PC-9 (cell line): Measurements from ENCODE around the gene ROBO1. TPM values are rescaled to one million over a fixed set of nuclear protein-coding genes. Genes with fewer than 3 reads are reported as not detected.
"Not testable (repeated sequence)": the region's sequence is repeated elsewhere in the genome, so short reads cannot be mapped to it uniquely, and the experiment has no call there.

ENCODE experiments used
- BruUV-seq: library from RNA; stranded (reverse); fragments of 400-500 nt; replicated peaks from 2 replicates; lab custom pipeline; 2021; lab: Mats Ljungman, UMichigan
- CTCF ChIA-PET: fragments of 300-600 bp; sonication (Branson Sonifier 250); formaldehyde crosslinking; loops from one replicate; lab custom pipeline; 2022; ENCODE audit warnings: antibody characterized with exemption; lab: Charles Lee
- POLR2A ChIA-PET: fragments of 300-600 bp; sonication (Branson Sonifier 250); formaldehyde crosslinking; loops from one replicate; lab custom pipeline; 2022; ENCODE audit warnings: antibody characterized with exemption; ENCODE audit not compliant: unreplicated experiment; lab: Charles Lee
- DNase-seq, 2 experiments: peaks; one replicate each; pipeline versions ENCODE4 v3.0.0 to v3.0.0-alpha.2; 2015 to 2022; ENCODE audit warnings: mixed read lengths in 1 of 2
- H2AFZ ChIP-seq: fragments of 200-600 bp; sonication (generic); 2 replicates; pipeline ENCODE4 v1.8.1; 2017; ENCODE audit warnings: antibody characterized with exemption
- H3F3A ChIP-seq: fragments of 200-600 bp; sonication (generic); 2 replicates; pipeline ENCODE4 v1.8.1; 2017; ENCODE audit warnings: antibody characterized with exemption, mild to moderate bottlenecking, low read depth; ENCODE audit not compliant: insufficient read depth
- H3K27ac ChIP-seq: fragments of 200-600 bp; sonication (generic); 2 replicates; pipeline ENCODE4 v1.6.1; 2016; ENCODE audit warnings: mixed run types
- H3K27me3 ChIP-seq: fragments of 200-600 bp; sonication (generic); 2 replicates; pipeline ENCODE4 v1.6.1; 2016; ENCODE audit warnings: low read depth, mixed run types; ENCODE audit not compliant: insufficient read depth
- H3K36me3 ChIP-seq: fragments of 200-600 bp; sonication (generic); 2 replicates; pipeline ENCODE4 v1.6.1; 2016; ENCODE audit warnings: low read depth, mixed run types
- H3K4me1 ChIP-seq: fragments of 200-600 bp; sonication (generic); replicated peaks from 2 replicates; pipeline ENCODE4 v1.6.1; 2016; ENCODE audit warnings: mixed run types; ENCODE audit not compliant: insufficient read depth
- H3K4me2 ChIP-seq: fragments of 200-600 bp; sonication (generic); 2 replicates; pipeline ENCODE4 v1.6.1; 2017; ENCODE audit warnings: mixed run types
- H3K4me3 ChIP-seq: fragments of 200-600 bp; sonication (generic); 2 replicates; pipeline ENCODE4 v1.6.1; 2016; ENCODE audit warnings: mixed run types
- H3K79me2 ChIP-seq: fragments of 200-600 bp; sonication (generic); 2 replicates; pipeline ENCODE4 v1.6.1; 2017; ENCODE audit warnings: low read depth, mixed run types
- H3K9me2 ChIP-seq: fragments of 200-600 bp; sonication (generic); 2 replicates; pipeline ENCODE4 v1.8.1; 2017; ENCODE audit warnings: mild to moderate bottlenecking; ENCODE audit not compliant: insufficient read depth
- H3K9me3 ChIP-seq: fragments of 200-600 bp; sonication (generic); 2 replicates; pipeline ENCODE4 v1.8.1; 2016; ENCODE audit warnings: low read depth; ENCODE audit not compliant: insufficient read depth
- H4K20me1 ChIP-seq: fragments of 200-600 bp; sonication (generic); 2 replicates; pipeline ENCODE4 v1.8.1; 2017; ENCODE audit not compliant: insufficient read depth
- CTCF ChIP-seq: fragments of 200-600 bp; sonication (generic); conservative IDR thresholded peaks from 2 replicates; pipeline ENCODE4 v1.6.1; 2017; ENCODE audit warnings: mixed run types, antibody characterized with exemption, mild to moderate bottlenecking, moderate library complexity
- EZH2 ChIP-seq: fragments of 200-600 bp; sonication (generic); IDR thresholded peaks from 2 replicates; pipeline ENCODE4 v1.8.0; 2017; ENCODE audit warnings: antibody characterized with exemption, low read depth
- intact Hi-C: fragments of 100-400 bp; cut with micrococcal nuclease; formaldehyde crosslinking; loops from one replicate; pipeline ENCODE4 v1.10.0; 2022; ENCODE audit not compliant: unreplicated experiment
- total RNA-seq: library from RNA; stranded (reverse); gene quantifications from 2 replicates; pipeline ENCODE4 v1.2.3, GENCODE V29; 2021

The ROBO1 gene
- total RNA-seq, 1 experiment from 2014 or later, result 17.5 TPM

GRCh38 chr3:79337798-79338197 lies 430.0 kb downstream of the ROBO1 start:
- ChIA-PET POLR2A (no interaction called here), CTCF (no interaction called here)
- Histone ChIP-seq H3K4me3 (no peak overlapping the region), H3K36me3 (no peaks in the 10 kb centered on the region), H3K4me1 (no peaks in the 10 kb centered on the region), H3K4me2 (no peak overlapping the region), H4K20me1 (peaks cover under 1% of the 10 kb centered on the region; the same call in 1 of the 2 replicates), H3K27me3 (no peaks in the 10 kb centered on the region), H3K79me2 (no peaks in the 10 kb centered on the region), H2AFZ (no peak overlapping the region), H3F3A (no peaks in the 10 kb centered on the region), H3K27ac (no peak overlapping the region), H3K9me3 (no peaks in the 10 kb centered on the region), H3K9me2 (no peaks in the 10 kb centered on the region)
- intact Hi-C loops, result no loop called here
- BruUV-seq, result no TSS peak
- no peak for TF ChIP-seq EZH2
- TF ChIP-seq CTCF, result no peak
- no peak for DNase-seq

GRCh38 chr3:79329154-79329553 lies 438.6 kb downstream of the ROBO1 start:
- H3K4me1 ChIP-seq, result no peaks in the 10 kb centered on the region
- H3K79me2 ChIP-seq, result no peaks in the 10 kb centered on the region
- no peaks in the 10 kb centered on the region for H3K36me3 ChIP-seq
- ChIA-PET CTCF (no interaction called here), POLR2A (no interaction called here)
- H3K4me3 ChIP-seq, result no peak overlapping the region
- no peaks in the 10 kb centered on the region for H3K9me3 ChIP-seq
- intact Hi-C loops, result no loop called here
- H4K20me1 ChIP-seq, result no peaks in the 10 kb centered on the region
- no peak for DNase-seq
- no peaks in the 10 kb centered on the region; the same call in 1 of the 2 replicates for H3F3A ChIP-seq
- H3K9me2 ChIP-seq, result no peaks in the 10 kb centered on the region
- no peak overlapping the region for H3K27ac ChIP-seq
- BruUV-seq, result no TSS peak
- no peak overlapping the region for H3K4me2 ChIP-seq
- H2AFZ ChIP-seq, result no peak overlapping the region
- no peaks in the 10 kb centered on the region for H3K27me3 ChIP-seq
- TF ChIP-seq EZH2 (no peak), CTCF (no peak)

GRCh38 chr3:79326642-79327041 lies 441.2 kb downstream of the ROBO1 start:
- CTCF ChIA-PET, result no interaction called here
- DNase-seq, result no peak
- no peak overlapping the region for H3K4me3 ChIP-seq
- H4K20me1 ChIP-seq, result no peaks in the 10 kb centered on the region
- no peaks in the 10 kb centered on the region for H3K36me3 ChIP-seq
- H3K9me2 ChIP-seq, result no peaks in the 10 kb centered on the region
- H3K4me2 ChIP-seq, result no peak overlapping the region
- TF ChIP-seq CTCF, result no peak
- no peak for TF ChIP-seq EZH2
- no peaks in the 10 kb centered on the region for H3K79me2 ChIP-seq
- no peak overlapping the region for H3K27ac ChIP-seq
- H3K27me3 ChIP-seq, result no peaks in the 10 kb centered on the region
- no peaks in the 10 kb centered on the region; the same call in 1 of the 2 replicates for H3F3A ChIP-seq
- intact Hi-C loops, result no loop called here
- no peak overlapping the region for H2AFZ ChIP-seq
- POLR2A ChIA-PET, result no interaction called here
- no TSS peak for BruUV-seq
- no peaks in the 10 kb centered on the region for H3K4me1 ChIP-seq
- H3K9me3 ChIP-seq, result no peaks in the 10 kb centered on the region

GRCh38 chr3:79325833-79326383 lies 441.9 kb downstream of the ROBO1 start:
- CTCF ChIA-PET, H3K4me1 ChIP-seq, DNase-seq, H3K36me3 ChIP-seq, H4K20me1 ChIP-seq, intact Hi-C loops, H3K4me2 ChIP-seq, H3K9me2 ChIP-seq, BruUV-seq, H3K9me3 ChIP-seq, H3K27ac ChIP-seq, H3F3A ChIP-seq, H3K4me3 ChIP-seq, POLR2A ChIA-PET, H3K27me3 ChIP-seq, H2AFZ ChIP-seq, H3K79me2 ChIP-seq: not testable (repeated sequence)
